Fibroblast of upper back skin (primary cell): ENCODE data around the gene CD248.

Source experiments
- DNase-seq: peaks from one replicate; pipeline ENCODE4 v3.0.0-alpha.2; 2013

Gene CD248

GRCh38 chr11:66340596-66341501 is 24.0 kb upstream of the CD248 start:
- no peak for DNase-seq

DNA sequence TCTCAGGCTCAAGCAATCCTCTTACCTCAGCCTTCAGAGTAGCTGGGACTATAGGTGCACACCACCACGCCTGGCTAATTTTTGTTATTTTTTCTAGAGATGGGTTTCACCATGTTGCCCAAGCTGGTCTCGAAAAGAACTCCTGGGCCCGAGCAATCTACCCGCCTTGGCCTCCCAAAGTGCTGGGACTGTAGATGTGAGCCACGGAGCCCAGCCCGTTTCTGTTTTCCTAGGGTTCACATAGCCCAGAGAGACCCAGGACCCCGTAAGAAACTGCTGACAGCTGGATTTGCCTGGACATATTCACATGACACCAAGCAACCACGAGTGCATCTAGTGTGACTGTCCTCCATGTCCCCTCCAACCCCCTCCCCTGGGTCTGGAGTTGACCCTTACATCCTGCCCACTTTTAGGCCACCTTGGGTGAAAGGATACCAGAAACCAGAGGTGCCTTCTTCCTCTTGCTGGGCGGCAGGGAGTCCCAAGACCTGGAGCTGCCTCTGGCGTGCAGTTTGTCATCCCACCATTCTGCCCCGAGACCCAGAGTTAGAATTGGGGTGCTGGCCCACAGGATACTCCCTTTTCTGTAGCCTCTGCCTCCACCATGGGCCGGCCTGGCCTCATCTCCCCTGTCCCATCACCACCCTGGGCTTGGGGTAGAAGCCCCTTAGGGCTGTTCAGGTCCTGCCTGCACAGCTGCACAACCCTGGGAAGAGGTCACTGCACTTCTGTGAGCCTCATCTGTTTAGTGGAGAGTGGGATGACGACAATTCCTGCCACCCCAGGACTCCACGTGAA is 23.0 kb upstream of the CD248 start:
- no peak for DNase-seq

DNA sequence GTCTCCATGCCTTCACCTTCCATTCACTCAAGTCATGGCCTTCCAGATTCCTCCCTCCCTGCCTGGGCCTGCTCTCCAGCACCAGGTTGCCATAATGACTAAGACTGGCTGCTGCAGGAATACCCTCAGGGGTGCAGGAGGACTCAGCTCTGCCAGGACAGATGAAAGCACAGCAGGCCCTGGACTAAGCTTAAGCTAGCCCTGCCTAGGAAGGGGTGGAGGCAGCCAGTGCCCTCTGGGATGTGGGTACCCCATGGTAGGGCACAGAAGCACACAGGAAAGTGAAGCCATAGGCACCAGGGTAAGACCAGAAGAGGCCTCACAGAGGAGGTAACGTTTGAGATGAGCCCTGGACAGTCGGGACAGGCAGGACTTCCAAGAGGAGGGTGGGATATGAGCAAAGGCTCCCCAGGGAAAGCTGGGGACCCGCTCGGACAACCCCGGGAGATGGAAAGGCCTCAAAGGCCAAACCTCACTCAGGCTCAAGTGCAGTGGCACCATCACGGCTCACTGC is 22.4 kb upstream of the CD248 start:
- DNase-seq: no peak

DNA sequence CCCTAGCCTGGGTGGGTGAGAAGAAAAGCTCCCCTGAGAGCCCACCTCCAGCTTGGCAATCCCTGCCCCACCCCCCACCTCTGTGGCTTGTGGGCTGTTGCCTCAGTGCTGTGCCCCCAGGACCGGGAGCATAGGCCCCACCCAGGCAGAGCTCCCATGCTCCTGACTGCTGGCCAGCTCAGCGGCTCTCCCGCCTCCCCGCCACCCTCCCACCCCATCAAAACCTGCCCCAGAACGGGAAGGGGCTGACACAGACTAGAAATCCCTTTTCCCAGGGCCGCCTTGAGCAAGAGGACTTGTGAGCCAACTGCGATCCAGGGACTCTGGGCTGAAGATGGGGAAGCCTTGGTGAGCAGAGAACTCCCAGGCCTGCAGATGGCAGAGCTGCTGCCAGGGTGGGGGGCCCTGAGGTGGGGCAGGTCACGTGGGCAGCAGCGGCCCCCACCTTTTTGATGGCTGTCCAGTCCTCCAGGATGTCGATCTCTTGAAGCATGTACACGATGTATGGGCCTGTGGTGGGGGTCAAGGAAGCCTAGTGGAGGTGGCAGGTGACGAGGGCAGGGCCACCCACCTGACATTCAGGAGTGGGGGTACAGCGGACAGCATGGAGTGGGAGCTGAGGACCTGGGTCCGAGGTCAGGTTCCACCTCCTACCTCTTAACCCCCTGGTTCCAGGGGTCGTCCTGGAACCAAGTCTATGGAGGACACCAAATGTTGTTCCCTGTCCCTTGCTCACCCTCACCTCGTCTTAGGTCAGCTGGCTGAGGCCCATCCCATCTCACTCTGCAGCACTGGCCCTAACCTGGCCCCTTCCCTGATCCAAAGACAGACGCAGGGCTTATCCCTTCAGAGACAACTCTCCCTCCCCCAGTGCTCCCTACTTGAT is 21.7 kb upstream of the CD248 start:
- no peak for DNase-seq

GRCh38 chr11:66337103-66337899 is 20.5 kb upstream of the CD248 start:
- DNase-seq: no peak

DNA sequence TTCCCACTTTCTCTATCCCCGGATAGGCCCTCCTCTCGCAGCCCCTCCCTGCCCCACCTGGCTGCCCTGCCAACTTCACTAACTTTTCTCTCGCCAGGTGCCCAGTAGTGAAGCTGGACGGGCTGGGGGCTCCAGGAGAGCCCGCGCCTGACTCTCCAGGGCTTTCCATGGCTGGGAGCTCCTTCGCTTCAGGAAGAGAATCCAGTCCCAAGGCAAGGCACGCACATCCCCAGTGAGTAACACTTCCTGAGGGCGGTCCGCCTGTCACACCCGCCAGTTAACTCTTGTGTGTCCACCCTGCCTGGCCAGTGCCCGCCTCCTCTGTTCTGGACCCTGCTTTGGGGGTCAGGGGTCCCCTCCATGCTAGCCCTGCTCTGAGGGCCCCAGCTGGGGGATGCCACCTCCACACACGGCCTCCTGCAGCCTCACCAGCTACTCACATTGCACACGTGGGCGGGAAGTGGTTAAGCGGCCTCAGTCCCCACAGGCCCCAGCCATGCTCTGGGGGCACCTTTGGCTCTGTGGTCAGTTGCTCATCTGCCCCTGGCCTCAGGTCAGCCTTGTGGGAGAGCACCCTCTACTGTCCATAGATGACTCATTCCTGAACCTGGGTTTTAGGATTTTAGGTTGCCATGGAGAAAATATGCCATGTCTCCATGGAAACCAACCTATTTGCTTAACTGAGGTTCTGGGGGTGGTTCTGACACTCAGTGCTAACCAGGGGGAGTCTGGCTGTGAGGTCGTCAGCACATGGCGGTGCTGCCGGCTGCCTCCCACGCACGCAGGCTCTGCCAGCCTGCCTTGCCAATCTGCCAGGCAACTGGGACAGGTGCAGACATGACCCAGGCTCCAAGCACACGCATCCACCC is 19.6 kb upstream of the CD248 start, which contains the start of gene RIN1:
RIN1 (minus strand) TSS at position 201 of the 869 bp plus-strand sequence; CDS start at position 169, 32 bp downstream.
- peak; percentile 91 for DNase-seq

- DNase-seq: peak; percentile 54
Measured at GRCh38 chr11:66335531-66336233, 18.8 kb upstream of the CD248 start.

DNA sequence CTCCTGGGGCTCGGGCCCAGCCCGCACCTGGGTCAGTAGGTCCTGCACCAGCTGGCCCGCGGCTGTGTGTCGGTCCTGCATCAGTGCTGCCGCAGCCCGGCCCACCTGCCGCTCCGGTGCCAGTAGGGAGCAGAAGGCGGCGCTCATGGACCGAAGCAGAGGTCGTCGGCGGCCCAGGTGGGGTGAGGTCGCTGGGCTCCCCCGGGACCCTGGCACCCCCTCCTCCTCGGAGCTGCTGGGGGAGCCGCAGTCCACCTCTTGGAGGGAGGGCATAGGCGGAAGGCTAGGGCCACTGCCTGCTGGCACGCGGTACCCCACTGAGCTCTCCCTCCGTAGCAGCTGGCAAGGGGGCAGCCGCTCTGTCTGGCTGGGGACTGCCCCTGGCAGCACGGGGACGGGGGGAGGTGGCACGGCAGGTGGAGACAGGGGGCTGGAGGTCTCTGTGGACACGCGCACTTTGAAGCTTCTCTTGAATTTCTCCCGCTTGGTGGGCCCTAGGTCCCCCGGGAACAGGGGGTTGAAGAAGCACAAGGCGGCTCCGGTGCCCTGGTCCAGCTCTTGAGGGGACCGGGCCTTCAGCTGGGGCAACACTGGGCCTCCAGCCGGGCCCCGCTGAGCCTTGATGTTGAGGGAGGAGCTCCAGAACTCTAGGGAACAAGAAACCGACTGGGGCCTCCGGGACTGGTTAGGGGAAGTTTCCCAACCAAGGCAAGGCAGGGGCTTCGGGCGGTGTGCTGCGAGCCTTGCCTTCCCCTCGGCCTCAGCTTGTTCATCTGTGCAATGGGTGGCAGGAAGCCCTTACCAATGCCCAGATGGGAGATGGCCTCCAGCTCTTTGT is 18.0 kb upstream of the CD248 start:
- DNase-seq: no peak

GRCh38 chr11:66333896-66334604 is 17.2 kb upstream of the CD248 start:
- DNase-seq: no peak

DNA sequence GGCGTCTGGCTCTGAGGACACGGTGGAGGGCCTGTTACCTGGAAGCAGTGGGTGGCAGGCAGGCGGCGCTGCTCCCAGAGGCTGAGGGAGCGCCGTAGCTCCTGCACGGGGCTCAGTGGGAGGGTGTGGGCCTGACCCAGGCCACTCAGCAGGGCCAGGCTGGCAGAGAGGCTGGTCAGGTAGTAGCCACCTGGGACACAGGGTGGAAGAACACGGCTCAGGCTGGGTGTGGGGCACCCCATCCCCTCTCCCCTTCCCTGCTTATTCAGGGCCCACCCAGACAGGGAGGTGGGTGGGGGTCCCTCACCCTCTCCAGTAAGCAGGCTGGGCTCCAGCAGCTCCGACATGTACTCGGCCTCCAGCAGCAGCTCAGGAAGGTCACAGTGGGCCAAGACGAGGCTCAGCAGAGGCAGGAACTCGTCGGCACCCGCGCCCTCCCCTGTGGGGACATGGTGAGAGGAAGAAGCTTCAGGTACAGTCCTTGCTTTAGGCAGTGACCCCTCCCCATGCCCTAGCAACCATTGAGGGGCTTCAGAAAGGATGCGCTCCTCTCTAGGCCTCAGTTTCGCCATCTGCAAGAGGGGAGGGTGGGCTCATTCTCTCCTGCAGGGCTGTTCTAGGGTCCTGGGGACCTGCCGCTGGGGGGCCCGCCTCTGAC is 16.5 kb upstream of the CD248 start:
- DNase-seq: no peak

- DNase-seq: no peak
Measured at GRCh38 chr11:66332371-66333219, 15.8 kb upstream of the CD248 start.

GRCh38 chr11:66331542-66332370 is 14.9 kb upstream of the CD248 start:
- DNase-seq: no peak

- no peak for DNase-seq
Measured at GRCh38 chr11:66330931-66331330, 14.1 kb upstream of the CD248 start.

DNA sequence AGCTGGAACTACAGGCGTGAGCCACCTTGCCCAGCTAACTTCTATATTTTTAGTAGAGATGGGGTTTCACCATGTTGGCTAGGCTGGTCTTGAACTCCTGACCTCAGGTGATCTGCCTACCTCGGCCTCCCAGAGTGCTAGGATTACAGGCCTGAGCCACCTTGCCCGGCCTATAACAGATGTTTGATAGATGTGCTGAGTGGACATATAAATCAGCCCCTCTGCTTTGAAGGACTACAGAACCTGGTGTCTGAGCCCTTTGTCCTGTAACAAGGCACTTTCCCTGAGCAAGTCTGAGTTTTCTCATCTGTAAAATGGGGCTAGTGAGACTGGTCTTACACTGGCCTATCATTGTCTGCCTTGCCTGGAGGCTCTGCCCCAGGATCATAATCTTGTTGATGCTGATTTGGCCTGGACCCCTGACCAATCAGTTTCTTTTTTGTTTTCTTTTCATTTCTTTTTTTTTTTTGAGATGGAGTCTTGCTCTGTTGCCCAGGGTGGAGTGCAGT is 12.4 kb upstream of the CD248 start:
- DNase-seq: no peak

GRCh38 chr11:66328302-66329144 is 11.7 kb upstream of the CD248 start:
- DNase-seq: peak; percentile 73
